ENCODE results near the gene FOXO6. TPM values are rescaled to one million over a fixed set of nuclear protein-coding genes. Genes with fewer than 3 reads are reported as not detected.

Gene FOXO6
- total and polyA plus RNA-seq, 7 experiments from 2014 or later, result 0.66 to 1.3 TPM; not detected in 5

DNA sequence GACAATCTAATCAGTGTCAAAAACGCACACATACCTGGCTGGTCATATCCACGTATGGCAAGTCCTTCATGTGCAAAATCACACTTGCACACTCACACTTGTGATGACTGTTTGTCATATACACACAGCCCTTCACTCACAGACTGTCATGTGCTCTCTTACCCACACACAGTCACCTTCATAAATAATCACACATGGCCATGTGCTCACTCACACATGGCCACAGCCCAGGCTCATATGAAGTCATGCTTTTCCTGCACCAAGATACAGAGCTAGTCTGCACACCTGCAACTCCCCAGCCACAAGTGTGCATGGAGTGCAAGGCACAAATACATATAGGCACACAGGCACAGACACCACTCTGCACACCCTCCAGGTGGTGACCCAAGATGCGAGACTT is 45.4 kb upstream of the FOXO6 start:
- Mint-ChIP-seq H3K4me3 (no peak overlapping the region), H3K27me3 (peaks cover 0 to 8% (median 0%) of the 10 kb centered on the region in 5 donors), H3K27ac (no peak overlapping the region), H3K9me3 (no peaks in the 10 kb centered on the region), H3K4me1 (peaks cover 0 to 5% (median 0%) of the 10 kb centered on the region in 7 donors), H3K36me3 (no peaks in the 10 kb centered on the region)
- no peaks in the 10 kb centered on the region for H3K4me1 ChIP-seq (ENCODE audit: control insufficient read depth in 2 of 2, insufficient read depth in 2 of 2, low read length in 2 of 2)
- no peak overlapping the region for H3K4me3 ChIP-seq (ENCODE audit: low read length)
- DNase-seq (no peak), ATAC-seq (no peak)
- POLR2A ChIA-PET, result interaction anchor here (0.7 kb wide), 1 partner anchor 122 kb away, joined by 3 read pairs; no protein-coding TSS in a partner anchor
- CTCF ChIA-PET, result no interaction called here
- no peaks in the 10 kb centered on the region for H3K9me3 ChIP-seq (ENCODE audit: control insufficient read depth in 2 of 3, low read length in 3 of 3)
- H3K27ac ChIP-seq (ENCODE audit: low read depth, low read length), result no peak overlapping the region
- intact Hi-C loops (cut with micrococcal nuclease), result no loop called here
- no peaks in the 10 kb centered on the region for H3K27me3 ChIP-seq (ENCODE audit: control insufficient read depth in 2 of 2, insufficient read depth in 2 of 2, low read length in 2 of 2)
- H3K36me3 ChIP-seq (ENCODE audit: control insufficient read depth in 2 of 3, insufficient read depth in 3 of 3, low read length in 3 of 3), result no peaks in the 10 kb centered on the region

DNA sequence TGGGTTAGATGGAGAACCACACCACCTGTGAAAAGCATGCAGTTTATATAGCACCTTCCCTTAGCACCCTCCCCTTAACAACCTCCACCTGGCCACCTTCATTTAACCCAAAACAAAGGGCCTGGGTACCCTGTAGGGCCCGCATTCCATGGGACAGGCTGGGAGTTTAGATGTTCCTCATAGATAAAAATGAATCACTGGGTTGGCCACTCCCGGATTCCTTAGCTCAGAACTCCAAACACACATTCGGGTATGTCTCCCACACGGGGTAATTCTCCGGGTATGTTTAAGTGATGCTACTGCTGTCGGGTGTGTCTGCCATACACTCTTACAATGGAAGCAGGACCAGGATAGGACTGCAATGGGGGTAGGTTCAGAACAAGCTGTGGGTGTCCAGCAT is 43.9 kb upstream of the FOXO6 start:
- ATAC-seq (no peak), DNase-seq (no peak)
- Mint-ChIP-seq H3K4me1 (no peaks in the 10 kb centered on the region), H3K4me3 (no peak overlapping the region), H3K36me3 (no peaks in the 10 kb centered on the region), H3K9me3 (no peaks in the 10 kb centered on the region), H3K27ac (no peak overlapping the region), H3K27me3 (peaks cover 0 to 5% (median 2%) of the 10 kb centered on the region in 5 donors)
- POLR2A ChIA-PET, result no interaction called here
- Histone ChIP-seq H3K9me3 (ENCODE audit: control insufficient read depth in 2 of 3, low read length in 3 of 3) (no peaks in the 10 kb centered on the region), H3K36me3 (ENCODE audit: control insufficient read depth in 2 of 3, insufficient read depth in 3 of 3, low read length in 3 of 3) (no peaks in the 10 kb centered on the region), H3K4me3 (ENCODE audit: low read length) (no peak overlapping the region), H3K4me1 (ENCODE audit: control insufficient read depth in 2 of 2, insufficient read depth in 2 of 2, low read length in 2 of 2) (no peaks in the 10 kb centered on the region), H3K27me3 (ENCODE audit: control insufficient read depth in 2 of 2, insufficient read depth in 2 of 2, low read length in 2 of 2) (no peaks in the 10 kb centered on the region), H3K27ac (ENCODE audit: low read depth, low read length) (no peak overlapping the region)
- intact Hi-C loops (cut with micrococcal nuclease), result no loop called here
- CTCF ChIA-PET, result no interaction called here

DNA sequence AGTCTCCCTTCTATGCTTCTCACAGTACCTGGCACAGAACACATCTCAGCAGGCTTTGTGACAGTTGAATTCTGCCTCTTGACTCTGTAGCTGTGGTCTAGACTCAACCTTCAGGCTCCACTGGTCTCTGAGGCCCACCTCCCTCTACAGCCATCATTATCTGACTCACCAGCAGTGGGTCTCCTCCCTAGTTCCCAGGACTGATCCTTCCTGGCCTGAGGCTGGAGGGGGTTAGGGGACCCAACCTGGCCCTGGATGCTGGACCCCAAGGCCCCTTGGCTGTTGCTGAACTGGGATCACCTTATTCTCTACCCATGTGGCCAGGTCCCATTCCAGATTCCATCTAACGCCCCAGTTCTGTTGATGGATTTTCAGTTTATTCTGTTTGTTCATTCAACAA is 43.1 kb upstream of the FOXO6 start:
- no peaks in the 10 kb centered on the region for H3K9me3 Mint-ChIP-seq
- no peaks in the 10 kb centered on the region for H3K27me3 ChIP-seq (ENCODE audit: control insufficient read depth in 2 of 2, insufficient read depth in 2 of 2, low read length in 2 of 2)
- peaks cover 0 to 9% (median 2%) of the 10 kb centered on the region in 5 donors for H3K27me3 Mint-ChIP-seq
- intact Hi-C loops (cut with micrococcal nuclease), result no loop called here
- ChIA-PET POLR2A (no interaction called here), CTCF (no interaction called here)
- H3K4me1 Mint-ChIP-seq, result no peaks in the 10 kb centered on the region
- no peak for ATAC-seq
- H3K4me3 ChIP-seq (ENCODE audit: low read length), result no peak overlapping the region
- no peak overlapping the region for H3K4me3 Mint-ChIP-seq
- H3K27ac ChIP-seq (ENCODE audit: low read depth, low read length), result no peak overlapping the region
- no peaks in the 10 kb centered on the region for H3K36me3 Mint-ChIP-seq
- H3K9me3 ChIP-seq (ENCODE audit: control insufficient read depth in 2 of 3, low read length in 3 of 3), result no peaks in the 10 kb centered on the region
- H3K4me1 ChIP-seq (ENCODE audit: control insufficient read depth in 2 of 2, insufficient read depth in 2 of 2, low read length in 2 of 2), result no peaks in the 10 kb centered on the region
- H3K27ac Mint-ChIP-seq, result no peak overlapping the region
- no peaks in the 10 kb centered on the region for H3K36me3 ChIP-seq (ENCODE audit: control insufficient read depth in 2 of 3, insufficient read depth in 3 of 3, low read length in 3 of 3)
- no peak for DNase-seq

DNA sequence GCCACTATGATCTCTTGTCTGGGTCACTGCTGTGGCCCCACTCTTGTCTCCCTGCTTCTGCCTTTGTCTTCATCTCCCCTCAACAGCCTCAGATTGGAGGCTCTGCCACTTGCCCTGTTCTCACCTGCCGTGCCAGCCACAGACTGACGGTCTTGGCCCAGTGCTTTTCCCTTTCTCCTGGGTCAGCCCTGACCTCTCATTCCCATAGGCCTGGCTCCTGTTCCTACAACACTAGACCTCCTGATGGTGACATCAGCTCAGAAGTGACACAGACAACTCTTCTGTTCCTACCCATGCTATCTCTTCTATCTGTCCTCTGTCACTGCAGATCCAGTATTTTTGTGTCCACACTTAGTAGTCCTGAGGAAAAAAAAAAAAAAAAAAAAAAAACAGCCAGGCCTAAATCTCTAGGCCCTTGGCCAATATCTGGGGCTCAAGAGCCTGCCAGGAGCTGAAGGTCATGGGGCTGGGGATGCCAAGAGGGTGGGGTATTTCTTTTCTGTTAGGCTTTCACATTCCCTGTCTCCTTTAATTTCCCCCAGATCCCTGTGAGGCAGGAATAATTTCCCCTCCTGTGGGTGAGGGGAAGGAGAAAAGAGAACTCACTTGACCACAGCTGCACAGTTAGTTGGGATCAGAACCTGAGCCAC is 42.0 kb upstream of the FOXO6 start:
- H3K27ac Mint-ChIP-seq, result no peak overlapping the region

DNA sequence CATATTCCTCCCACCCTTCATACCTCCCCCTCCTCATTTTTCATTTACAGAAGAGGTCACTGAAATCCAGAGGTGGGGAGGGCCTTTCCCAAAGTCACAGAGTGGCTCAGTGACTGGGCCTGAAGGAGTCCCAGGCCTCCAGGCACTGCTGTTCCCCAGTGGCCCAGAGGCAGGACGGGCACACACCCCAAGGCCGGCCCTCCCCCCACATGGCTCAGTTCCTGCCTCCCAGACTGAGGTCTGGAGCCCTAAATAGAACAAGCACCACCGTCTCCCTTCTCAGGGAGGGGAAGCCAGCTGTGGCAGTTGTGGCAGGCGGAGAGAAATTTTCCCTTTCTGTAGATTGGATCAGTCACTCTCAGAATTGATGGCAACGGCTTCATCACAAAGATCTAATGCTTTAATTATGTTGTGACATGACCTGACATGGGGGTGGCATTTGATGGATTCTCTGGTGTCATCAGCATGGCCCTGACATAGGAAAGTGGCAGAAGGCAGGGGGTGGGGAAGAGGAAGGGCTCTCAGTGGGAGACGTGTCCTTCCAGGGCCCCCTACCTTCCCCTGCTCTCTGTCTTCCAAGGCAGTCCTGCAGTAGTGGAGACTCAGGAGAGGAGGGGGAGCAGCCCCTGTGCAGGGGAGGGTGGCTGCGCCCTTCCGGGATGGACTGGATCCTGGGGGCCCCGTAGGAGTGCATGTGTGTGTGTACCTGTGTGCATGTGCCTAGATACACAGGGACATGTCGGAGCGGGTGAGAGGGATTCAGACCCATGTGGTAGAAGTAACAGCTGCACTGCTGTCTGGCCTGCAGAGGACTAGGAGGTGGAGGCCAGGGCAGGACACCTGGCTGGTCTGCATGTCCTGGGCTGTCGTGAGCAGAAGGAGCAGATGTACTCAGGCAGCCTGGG is 41.2 kb upstream of the FOXO6 start:
- no peak for ATAC-seq
- no peaks in the 10 kb centered on the region for H3K36me3 Mint-ChIP-seq
- Histone ChIP-seq H3K4me1 (ENCODE audit: control insufficient read depth in 2 of 2, insufficient read depth in 2 of 2, low read length in 2 of 2) (no peaks in the 10 kb centered on the region), H3K9me3 (ENCODE audit: control insufficient read depth in 2 of 3, low read length in 3 of 3) (no peaks in the 10 kb centered on the region), H3K4me3 (ENCODE audit: low read length) (no peak overlapping the region), H3K27me3 (ENCODE audit: control insufficient read depth in 2 of 2, insufficient read depth in 2 of 2, low read length in 2 of 2) (no peaks in the 10 kb centered on the region), H3K36me3 (ENCODE audit: control insufficient read depth in 2 of 3, insufficient read depth in 3 of 3, low read length in 3 of 3) (no peaks in the 10 kb centered on the region), H3K27ac (ENCODE audit: low read depth, low read length) (no peak overlapping the region)
- ChIA-PET CTCF (interaction anchor here (0.7 kb wide), 1 partner anchor 101 kb away, joined by 3 read pairs; no protein-coding TSS in a partner anchor), POLR2A (no interaction called here)
- H3K27me3 Mint-ChIP-seq, result peaks cover 0 to 4% (median 2%) of the 10 kb centered on the region in 5 donors
- H3K27ac Mint-ChIP-seq, result no peak overlapping the region
- H3K9me3 Mint-ChIP-seq, result no peaks in the 10 kb centered on the region
- intact Hi-C loops (cut with micrococcal nuclease), result loop anchor here in 1 of 2 donors (5.0 kb wide), 1 partner anchor 97 kb away; no protein-coding TSS in a partner anchor
- no peak for DNase-seq
- H3K4me1 Mint-ChIP-seq, result no peaks in the 10 kb centered on the region
- H3K4me3 Mint-ChIP-seq, result no peak overlapping the region

More for the DNA sequence above, 42.0 kb upstream of the FOXO6 start:
- Histone ChIP-seq H3K27ac (ENCODE audit: low read depth, low read length) (no peak overlapping the region), H3K36me3 (ENCODE audit: control insufficient read depth in 2 of 3, insufficient read depth in 3 of 3, low read length in 3 of 3) (no peaks in the 10 kb centered on the region), H3K27me3 (ENCODE audit: control insufficient read depth in 2 of 2, insufficient read depth in 2 of 2, low read length in 2 of 2) (no peaks in the 10 kb centered on the region), H3K4me1 (ENCODE audit: control insufficient read depth in 2 of 2, insufficient read depth in 2 of 2, low read length in 2 of 2) (no peaks in the 10 kb centered on the region), H3K9me3 (ENCODE audit: control insufficient read depth in 2 of 3, low read length in 3 of 3) (no peaks in the 10 kb centered on the region), H3K4me3 (ENCODE audit: low read length) (no peak overlapping the region)
- ATAC-seq (no peak), DNase-seq (no peak)
- intact Hi-C loops (cut with micrococcal nuclease), result no loop called here
- Mint-ChIP-seq H3K9me3 (no peaks in the 10 kb centered on the region), H3K36me3 (no peaks in the 10 kb centered on the region), H3K4me3 (no peak overlapping the region), H3K4me1 (no peaks in the 10 kb centered on the region), H3K27me3 (peaks cover 0 to 4% (median 0%) of the 10 kb centered on the region in 5 donors)
- POLR2A ChIA-PET, result no interaction called here
- CTCF ChIA-PET, result no interaction called here

DNA sequence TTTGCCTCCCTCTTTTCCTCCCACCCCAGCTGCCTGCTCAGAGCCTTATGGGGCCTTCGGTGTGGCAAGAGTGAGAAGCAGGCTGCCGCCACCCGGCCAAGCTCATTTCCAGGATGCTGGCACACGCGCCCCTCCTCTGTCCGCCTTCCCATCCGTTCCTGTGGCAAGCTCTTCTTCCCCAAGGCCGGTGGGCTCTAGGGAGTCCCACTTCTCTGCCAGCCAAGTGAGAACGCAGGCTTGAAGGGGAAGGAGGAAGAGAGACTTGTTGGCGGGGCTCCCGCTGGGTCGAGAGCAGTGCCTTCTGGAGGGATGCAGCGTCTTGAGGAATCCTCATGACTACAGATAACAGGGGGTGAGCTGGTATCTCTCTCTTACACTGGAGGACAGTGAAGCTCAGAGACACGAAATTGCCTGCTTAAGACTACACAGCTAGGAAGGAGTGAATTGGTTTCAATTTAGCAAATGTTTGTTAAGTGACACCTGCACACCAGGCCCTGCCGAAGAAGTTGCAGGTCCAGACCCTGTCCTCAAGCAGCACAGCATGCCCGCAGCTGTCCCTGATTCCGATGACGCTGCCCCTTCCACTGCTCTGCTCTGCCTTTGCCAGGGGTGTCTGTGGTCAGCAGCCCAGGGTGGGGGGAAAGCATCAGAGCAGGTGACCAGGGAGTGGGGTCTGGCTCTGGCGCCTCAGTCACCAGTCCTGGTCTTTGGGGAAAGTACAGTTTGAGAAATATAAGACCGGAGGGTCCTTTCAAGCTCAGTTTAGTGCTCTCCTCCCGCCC is 40.1 kb upstream of the FOXO6 start:
- no peak overlapping the region for H3K27ac Mint-ChIP-seq
- H3K27me3 Mint-ChIP-seq, result peaks cover 0 to 4% (median 2%) of the 10 kb centered on the region in 5 donors
- intact Hi-C loops (cut with micrococcal nuclease), result loop anchor here in 1 of 2 donors (5.0 kb wide), 1 partner anchor 96 kb away; no protein-coding TSS in a partner anchor
- Histone ChIP-seq H3K27me3 (ENCODE audit: control insufficient read depth in 2 of 2, insufficient read depth in 2 of 2, low read length in 2 of 2) (no peaks in the 10 kb centered on the region), H3K27ac (ENCODE audit: low read depth, low read length) (no peak overlapping the region), H3K36me3 (ENCODE audit: control insufficient read depth in 2 of 3, insufficient read depth in 3 of 3, low read length in 3 of 3) (no peaks in the 10 kb centered on the region), H3K4me3 (ENCODE audit: low read length) (no peak overlapping the region), H3K9me3 (ENCODE audit: control insufficient read depth in 2 of 3, low read length in 3 of 3) (no peaks in the 10 kb centered on the region), H3K4me1 (ENCODE audit: control insufficient read depth in 2 of 2, insufficient read depth in 2 of 2, low read length in 2 of 2) (no peaks in the 10 kb centered on the region)
- POLR2A ChIA-PET, result no interaction called here
- no peaks in the 10 kb centered on the region for H3K4me1 Mint-ChIP-seq
- H3K36me3 Mint-ChIP-seq, result no peaks in the 10 kb centered on the region
- DNase-seq (no peak), ATAC-seq (no peak)
- H3K9me3 Mint-ChIP-seq, result no peaks in the 10 kb centered on the region
- no peak overlapping the region for H3K4me3 Mint-ChIP-seq
- CTCF ChIA-PET, result interaction anchor here (0.6 to 0.7 kb wide), 2 partner anchors 36 to 100 kb away, joined by 3 to 4 read pairs; no protein-coding TSS in a partner anchor

Data from naive thymus-derived CD4-positive, alpha-beta T cell (primary cell).